ENCODE data around the gene ANKFY1. TPM values are rescaled to one million over a fixed set of nuclear protein-coding genes. Genes with fewer than 3 reads are reported as not detected.

The ANKFY1 gene
- total RNA-seq, 1 experiment from 2014 or later: 38.9 TPM

GRCh38 chr17:4163951-4164350 lies 99.8 kb downstream of the ANKFY1 start:
- ChIA-PET RAD21 (ENCODE audit: low non-redundant PET in 1 of 2, low total read pairs in 2 of 2, uncharacterized antibody in 2 of 2, unreplicated experiment in 2 of 2) (no interaction called here), POLR2A (no interaction called here), CTCF (no interaction called here)
- Histone ChIP-seq H3K9me3 (ENCODE audit: control insufficient read depth in 1 of 2, insufficient read depth in 1 of 2, low read depth in 1 of 2, low read length in 2 of 2) (no peaks in the 10 kb centered on the region), H3K4me2 (ENCODE audit: low read length) (no peak overlapping the region), H3K9ac (ENCODE audit: low read length) (no peak overlapping the region), H3K79me2 (ENCODE audit: insufficient read depth, low read length) (no peaks in the 10 kb centered on the region), H3K36me3 (ENCODE audit: control insufficient read depth in 1 of 2, insufficient read depth in 2 of 2, low read length in 2 of 2) (peaks cover 0 to 17% of the 10 kb centered on the region in 2 experiments; a peak in 2 of 4 replicates), H3K27me3 (ENCODE audit: insufficient read depth, low read length) (no peaks in the 10 kb centered on the region), H3K4me1 (ENCODE audit: control insufficient read depth in 1 of 2, insufficient read depth in 2 of 2, low read length in 2 of 2) (peaks cover 7 to 13% of the 10 kb centered on the region in 2 experiments; a peak in 3 of 4 replicates), H3K4me3 (replicated peaks in 1 of 2; ENCODE audit: low read depth in 1 of 2, low read length in 2 of 2) (no peak overlapping the region), H4K20me1 (ENCODE audit: insufficient read depth) (no peaks in the 10 kb centered on the region), H3K27ac (ENCODE audit: low read depth, low read length) (no peak overlapping the region), H2AFZ (ENCODE audit: low read depth, low read length, poor library complexity, severe bottlenecking) (no peak overlapping the region), H3K9me2 (ENCODE audit: insufficient read depth) (no peaks in the 10 kb centered on the region)
- TF ChIP-seq SRF (IDR thresholded peaks at IDR 0.05; ENCODE audit: low read depth) (no peak), CTCF (IDR thresholded peaks at IDR 0.05 in 2 of 3, conservative IDR thresholded peaks at IDR 0.05 in 1 of 3; ENCODE audit: borderline replicate concordance in 1 of 3, insufficient read depth in 1 of 3, low read depth in 2 of 3, low read length in 2 of 3) (no peak), JUND (IDR thresholded peaks at IDR 0.05) (no peak), RAD21 (IDR thresholded peaks at IDR 0.05; ENCODE audit: low read depth) (no peak), SP1 (IDR thresholded peaks at IDR 0.05; ENCODE audit: low read depth) (no peak), MAX (IDR thresholded peaks at IDR 0.05) (no peak), CEBPB (IDR thresholded peaks at IDR 0.05; ENCODE audit: low read depth) (no peak), POLR2A (IDR thresholded peaks at IDR 0.05; ENCODE audit: borderline replicate concordance, extremely low read depth, insufficient read depth, insufficient read length) (no peak), SIN3A (IDR thresholded peaks at IDR 0.05; ENCODE audit: low read depth) (no peak), POLR2AphosphoS5 (IDR thresholded peaks at IDR 0.05; ENCODE audit: low read depth, low read length) (no peak), YY1 (IDR thresholded peaks at IDR 0.05; ENCODE audit: extremely low read depth, insufficient replicate concordance, low read depth, low read length) (no peak), TCF7L2 (IDR thresholded peaks at IDR 0.05; ENCODE audit: borderline replicate concordance, extremely low read depth, insufficient read depth, insufficient read length) (no peak), CBX3 (IDR thresholded peaks at IDR 0.05; ENCODE audit: low read depth) (no peak), ATF3 (IDR thresholded peaks at IDR 0.05) (no peak), EZH2phosphoT487 (IDR thresholded peaks at IDR 0.05; ENCODE audit: borderline replicate concordance) (no peak), EZH2 (IDR thresholded peaks at IDR 0.05) (no peak)
- DNase-seq (ENCODE audit: low read depth, low spot score) (no peak), ATAC-seq (no peak)
- no TSS peak for BruUV-seq (replicated peaks)
- intact Hi-C loops (cut with micrococcal nuclease): no loop called here

Measured in HCT116 (cell line).